Erythroblast (primary cell): ENCODE measurements around the gene HS6ST2.

Source experiments
- GATA1 ChIP-seq: IDR thresholded peaks from 2 replicates; pipeline ENCODE4 v1.6.1; 2011; ENCODE audit warnings: low read depth, mild to moderate bottlenecking, control low read depth, low read length, moderate library complexity
- POLR2A ChIP-seq: IDR thresholded peaks from 2 replicates; pipeline ENCODE4 v1.6.1; 2011; ENCODE audit warnings: mild to moderate bottlenecking, low read length

DNA sequence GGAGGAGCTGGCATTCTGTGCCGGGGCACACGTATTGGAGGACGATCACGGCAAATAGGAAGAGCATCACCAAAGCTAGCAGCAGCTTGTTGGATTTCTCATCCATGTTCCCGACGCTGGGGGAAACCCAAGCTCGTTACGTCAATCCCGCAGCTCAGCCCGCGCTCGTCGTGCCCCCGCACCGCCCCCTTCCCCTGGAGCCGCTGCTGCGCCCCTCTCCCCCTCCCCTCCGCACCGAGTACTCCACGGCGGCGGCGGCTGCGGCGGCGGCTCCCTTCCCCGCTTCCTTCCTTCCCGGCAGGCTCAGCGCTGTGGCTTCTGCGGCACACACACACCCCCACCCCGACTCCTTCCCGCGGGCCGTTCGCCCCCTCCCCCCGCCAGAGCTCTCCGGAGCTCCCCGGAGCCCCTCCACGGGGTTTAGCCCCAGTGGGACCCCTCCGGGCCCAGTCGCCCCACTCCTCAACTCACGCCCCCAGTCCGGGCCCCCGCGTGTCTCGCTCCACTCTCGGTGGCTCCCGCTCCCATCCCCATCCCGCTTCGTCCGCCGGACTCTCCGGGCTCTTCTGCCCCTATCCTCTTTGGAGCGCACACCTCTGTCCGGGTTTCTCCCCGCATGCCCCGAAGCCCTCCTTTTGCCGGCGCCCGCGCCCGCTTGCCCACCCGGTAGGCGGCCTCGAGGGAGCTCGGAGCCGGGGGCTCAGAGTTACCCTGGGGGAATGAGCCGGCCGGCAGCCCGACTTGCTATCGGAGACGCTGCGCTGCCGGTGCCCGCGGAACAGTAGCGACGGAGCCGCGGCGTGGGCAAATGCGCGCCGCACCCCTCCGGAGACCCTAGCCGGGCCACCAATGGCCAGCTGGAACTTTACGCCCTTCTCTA is 978 bp downstream of the HS6ST2 start:
- TF ChIP-seq POLR2A (no peak), GATA1 (no peak)
